Measurements from ENCODE around the gene TNIK. TPM values are rescaled to one million over a fixed set of nuclear protein-coding genes. Genes with fewer than 3 reads are reported as not detected.

The TNIK gene
- total and polyA plus RNA-seq, 10 of the 15 experiments (the other 5 are each of a cell fraction or from before 2014, with no cell fraction given) = 13.9 to 74.3 (median 48.2) TPM

DNA sequence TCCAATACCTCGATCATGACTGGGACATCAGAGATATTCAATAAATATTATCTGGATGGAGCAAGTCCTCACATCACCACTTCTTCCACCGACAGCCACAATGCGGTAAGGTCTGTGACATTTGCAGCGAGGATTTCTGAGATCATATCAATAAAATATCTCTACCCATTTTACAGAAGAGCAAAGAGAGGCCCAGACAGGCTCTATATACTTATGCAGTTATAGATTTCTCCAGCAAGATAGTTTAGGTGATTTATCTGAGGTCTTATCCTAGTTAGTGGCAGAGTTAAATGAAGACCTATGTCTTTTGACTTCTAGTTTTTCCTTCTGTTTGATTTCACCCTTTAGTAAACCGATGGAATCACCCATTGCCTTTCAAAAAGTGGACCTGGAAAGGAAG is 81.6 kb downstream of the TNIK start:
- no peaks in the 10 kb centered on the region for H3K36me3 ChIP-seq (ENCODE audit: control insufficient read depth in 2 of 2, insufficient read depth in 2 of 2, low read length in 1 of 2)
- no peaks in the 10 kb centered on the region for H3K27me3 ChIP-seq (replicated peaks in 1 of 2; ENCODE audit: control insufficient read depth in 2 of 2, insufficient read depth in 2 of 2, low read length in 1 of 2)
- DNase-seq (ENCODE audit: low read depth, low spot score) (no peak), FAIRE-seq (no peak), ATAC-seq (no peak)
- H3K4me2 ChIP-seq (ENCODE audit: control insufficient read depth, insufficient read depth) = no peak overlapping the region
- H3K79me2 ChIP-seq (ENCODE audit: control insufficient read depth, insufficient read depth, low read length) = peaks cover 96% of the 10 kb centered on the region
- H3K9me3 ChIP-seq (replicated peaks; ENCODE audit: control insufficient read depth, insufficient read depth, low read length) = no peaks in the 10 kb centered on the region; the same call in 2 of the 3 replicates
- no peak overlapping the region for H2AFZ ChIP-seq (ENCODE audit: control insufficient read depth, low read depth, low read length)
- SMC1A ChIA-PET (ENCODE audit: uncharacterized antibody, unreplicated experiment) = interaction anchor here (0.8 to 6.1 kb wide), 9 partner anchors 8 to 189 kb away, joined by 3 to 56 read pairs (median 3); no protein-coding TSS in a partner anchor
- CTCF ChIA-PET = interaction anchor here (1.9 to 3.7 kb wide), 2 partner anchors 15 to 20 kb away, joined by 4 to 14 read pairs; no protein-coding TSS in a partner anchor
- 0 out of 2 replicates have a peak, but pooled peaks cover 5% of the 10 kb centered on the region for H4K20me1 ChIP-seq (ENCODE audit: control insufficient read depth, insufficient read depth)
- RAD21 ChIA-PET (ENCODE audit: unreplicated experiment) = interaction anchor here (1.8 to 3.8 kb wide), 2 partner anchors 29 to 52 kb away, joined by 4 to 10 read pairs; no protein-coding TSS in a partner anchor
- no peak overlapping the region for H3K4me3 ChIP-seq
- no peak overlapping the region for H3K9ac ChIP-seq (ENCODE audit: control insufficient read depth, insufficient read depth, low read length)
- peaks cover 29% of the 10 kb centered on the region for H3K4me1 ChIP-seq (ENCODE audit: control insufficient read depth, insufficient read depth, low read length)
- in situ Hi-C loops (cut with MboI) = no loop called here
- H3K27ac ChIP-seq (ENCODE audit: control insufficient read depth, insufficient read depth) = no peak overlapping the region
- POLR2A ChIA-PET = interaction anchor here (1.3 kb wide), 1 partner anchor 11 kb away, joined by 4 read pairs; no protein-coding TSS in a partner anchor
- BruUV-seq (replicated peaks) = no TSS peak
- TF ChIP-seq RAD21 (IDR thresholded peaks at IDR 0.05; ENCODE audit: insufficient read depth, low read depth, low read length) (no peak), RELB (IDR thresholded peaks at IDR 0.05; ENCODE audit: low read depth) (no peak), SP1 (IDR thresholded peaks at IDR 0.05; ENCODE audit: low read depth, low read length) (no peak)
- intact Hi-C loops (cut with micrococcal nuclease; ENCODE audit: unreplicated experiment) = no loop called here
- 97% methylated on average over 5 of the region's 5 CpGs for WGBS (ENCODE audit: insufficient coverage, insufficient replicate concordance, low lambda C conversion rate, missing lambda C conversion rate)

DNA sequence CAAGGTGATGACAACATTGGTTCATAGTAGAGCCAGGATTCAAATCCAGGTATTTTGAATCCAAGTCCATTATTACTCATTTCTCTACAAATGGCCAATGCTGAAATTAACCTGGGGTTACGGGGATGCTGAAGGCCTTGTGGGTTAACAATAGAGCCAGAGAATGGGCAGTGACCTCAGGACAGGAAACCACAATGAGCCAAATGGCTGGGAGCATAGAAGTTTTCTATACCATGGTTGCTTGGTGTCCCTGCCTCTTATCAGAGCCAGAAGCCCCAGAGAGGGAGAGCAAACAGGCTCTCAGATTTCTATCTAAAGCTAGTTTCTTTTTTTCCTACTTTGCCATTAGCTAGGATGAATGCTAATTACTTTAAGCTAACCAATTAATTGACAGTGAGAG is 82.3 kb downstream of the TNIK start:
- intact Hi-C loops (cut with micrococcal nuclease; ENCODE audit: unreplicated experiment) (no loop called here), in situ Hi-C loops (cut with MboI) (no loop called here)
- Histone ChIP-seq H3K9me3 (replicated peaks; ENCODE audit: control insufficient read depth, insufficient read depth, low read length) (no peaks in the 10 kb centered on the region; the same call in 2 of the 3 replicates), H3K27me3 (replicated peaks in 1 of 2; ENCODE audit: control insufficient read depth in 2 of 2, insufficient read depth in 2 of 2, low read length in 1 of 2) (no peaks in the 10 kb centered on the region), H3K36me3 (ENCODE audit: control insufficient read depth in 2 of 2, insufficient read depth in 2 of 2, low read length in 1 of 2) (no peaks in the 10 kb centered on the region), H3K27ac (ENCODE audit: control insufficient read depth, insufficient read depth) (no peak overlapping the region), H3K79me2 (ENCODE audit: control insufficient read depth, insufficient read depth, low read length) (peaks cover 96% of the 10 kb centered on the region), H3K9ac (ENCODE audit: control insufficient read depth, insufficient read depth, low read length) (no peak overlapping the region), H3K4me3 (no peak overlapping the region), H3K4me2 (ENCODE audit: control insufficient read depth, insufficient read depth) (peak overlapping the region; percentile 3; the same call in 1 of the 2 replicates), H3K4me1 (ENCODE audit: control insufficient read depth, insufficient read depth, low read length) (peaks cover 26% of the 10 kb centered on the region), H2AFZ (ENCODE audit: control insufficient read depth, low read depth, low read length) (no peak overlapping the region), H4K20me1 (ENCODE audit: control insufficient read depth, insufficient read depth) (0 out of 2 replicates have a peak, but pooled peaks cover 5% of the 10 kb centered on the region)
- BruUV-seq (replicated peaks) = no TSS peak
- POLR2A ChIA-PET = interaction anchor here (0.9 to 1.5 kb wide), 2 partner anchors 8 to 189 kb away, joined by 3 read pairs; no protein-coding TSS in a partner anchor
- SMC1A ChIA-PET (ENCODE audit: uncharacterized antibody, unreplicated experiment) = interaction anchor here (0.8 to 6.1 kb wide), 4 partner anchors 9 to 76 kb away, joined by 3 to 56 read pairs (median 4); no protein-coding TSS in a partner anchor
- CTCF ChIA-PET = interaction anchor here (1.4 to 1.7 kb wide), 2 partner anchors 8 to 59 kb away, joined by 3 to 6 read pairs; no protein-coding TSS in a partner anchor
- DNase-seq (ENCODE audit: low read depth, low spot score) (no peak), FAIRE-seq (no peak), ATAC-seq (no peak)
- TF ChIP-seq RUNX3 (IDR thresholded peaks at IDR 0.05; ENCODE audit: low read length) (peak; percentile 10; the same call in 1 of the 2 replicates), HCFC1 (IDR thresholded peaks at IDR 0.05; ENCODE audit: low read length) (no peak)
- RAD21 ChIA-PET (ENCODE audit: unreplicated experiment) = interaction anchor here (0.6 to 3.8 kb wide), 6 partner anchors 9 to 53 kb away, joined by 3 to 10 read pairs (median 4); no protein-coding TSS in a partner anchor
- 65% methylated on average over 1 of the region's 1 CpG for WGBS (ENCODE audit: insufficient coverage, insufficient replicate concordance, low lambda C conversion rate, missing lambda C conversion rate)

All from GM12878 (cell line).